HL-60 (cell line): ENCODE data around the gene IGF2R.

Source experiments
- GABPA ChIP-seq: IDR thresholded peaks from 2 replicates; pipeline ENCODE4 v1.6.1; 2012; ENCODE audit warnings: low read depth
- POLR2AphosphoS5 ChIP-seq: IDR thresholded peaks from 2 replicates; pipeline ENCODE4 v1.6.1; 2012; ENCODE audit warnings: low read depth
- REST ChIP-seq: IDR thresholded peaks from 2 replicates; pipeline ENCODE4 v1.6.1; 2012; ENCODE audit warnings: low read depth; ENCODE audit not compliant: insufficient replicate concordance
- SPI1 ChIP-seq: IDR thresholded peaks from 2 replicates; pipeline ENCODE4 v1.6.1; 2012; ENCODE audit warnings: low read depth, mild to moderate bottlenecking, borderline replicate concordance
- TF ChIP-seq, protein P1 (sequence below): IDR thresholded peaks from one replicate; pipeline ENCODE4 v1.5.1; 2011; ENCODE audit warnings: low read length, control low read depth, inconsistent platforms; ENCODE audit not compliant: insufficient read depth

DNA sequence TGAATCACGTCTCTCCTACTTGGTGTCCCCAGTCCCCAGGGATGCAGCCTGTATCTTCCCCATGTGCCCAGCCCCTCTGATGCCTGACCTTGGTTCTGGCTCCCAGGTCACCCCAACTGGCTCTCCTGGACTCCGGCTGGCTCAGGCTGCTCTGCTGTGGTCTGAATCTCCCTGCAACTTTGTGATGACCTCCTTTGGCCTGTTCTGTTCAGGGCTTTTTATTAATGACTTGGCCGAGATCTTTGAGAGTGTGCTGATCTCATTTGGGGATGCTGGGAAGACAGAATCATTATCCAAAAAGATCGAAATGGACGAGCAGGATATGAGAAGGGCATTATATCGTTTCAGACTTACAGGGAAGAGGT is 67.4 kb downstream of the IGF2R start:
- TF ChIP-seq POLR2AphosphoS5 (no peak), GABPA (no peak), REST (no peak), SPI1 (no peak)
- TF ChIP-seq, protein P1, sequence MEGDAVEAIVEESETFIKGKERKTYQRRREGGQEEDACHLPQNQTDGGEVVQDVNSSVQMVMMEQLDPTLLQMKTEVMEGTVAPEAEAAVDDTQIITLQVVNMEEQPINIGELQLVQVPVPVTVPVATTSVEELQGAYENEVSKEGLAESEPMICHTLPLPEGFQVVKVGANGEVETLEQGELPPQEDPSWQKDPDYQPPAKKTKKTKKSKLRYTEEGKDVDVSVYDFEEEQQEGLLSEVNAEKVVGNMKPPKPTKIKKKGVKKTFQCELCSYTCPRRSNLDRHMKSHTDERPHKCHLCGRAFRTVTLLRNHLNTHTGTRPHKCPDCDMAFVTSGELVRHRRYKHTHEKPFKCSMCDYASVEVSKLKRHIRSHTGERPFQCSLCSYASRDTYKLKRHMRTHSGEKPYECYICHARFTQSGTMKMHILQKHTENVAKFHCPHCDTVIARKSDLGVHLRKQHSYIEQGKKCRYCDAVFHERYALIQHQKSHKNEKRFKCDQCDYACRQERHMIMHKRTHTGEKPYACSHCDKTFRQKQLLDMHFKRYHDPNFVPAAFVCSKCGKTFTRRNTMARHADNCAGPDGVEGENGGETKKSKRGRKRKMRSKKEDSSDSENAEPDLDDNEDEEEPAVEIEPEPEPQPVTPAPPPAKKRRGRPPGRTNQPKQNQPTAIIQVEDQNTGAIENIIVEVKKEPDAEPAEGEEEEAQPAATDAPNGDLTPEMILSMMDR = no peak
